GM23338 (cell line): Measurements from ENCODE around the gene MTHFD2. TPM values are rescaled to one million over a fixed set of nuclear protein-coding genes. Genes with fewer than 3 reads are reported as not detected.

ENCODE experiments used
- ATAC-seq: fragments of 200-7000 bp; cut with Tn5 transposase; 3 replicates; pipeline ENCODE4 v1.9.1; 2020
- DNase-seq: peaks from one replicate; pipeline ENCODE4 v3.0.0-alpha.2; 2015; ENCODE audit warnings: low spot score
- H2AFZ ChIP-seq: fragments of 200-600 bp; sonication (generic); 2 replicates; pipeline ENCODE4 v1.8.0; 2016; ENCODE audit warnings: antibody characterized with exemption, mild to moderate bottlenecking, moderate library complexity
- H3F3A ChIP-seq: fragments of 200-600 bp; sonication (generic); replicated peaks from 2 replicates; pipeline ENCODE4 v1.8.0; 2017; ENCODE audit warnings: antibody characterized with exemption, mixed run types, low read depth
- H3K27ac ChIP-seq: fragments of 200-600 bp; sonication (generic); 2 replicates; pipeline ENCODE4 v1.6.1; 2016; ENCODE audit warnings: low read depth
- H3K27me3 ChIP-seq: fragments of 200-600 bp; sonication (generic); 2 replicates; pipeline ENCODE4 v1.8.0; 2016; ENCODE audit warnings: mild to moderate bottlenecking, mixed run types, moderate library complexity; ENCODE audit not compliant: insufficient read depth
- H3K36me3 ChIP-seq: fragments of 200-600 bp; sonication (generic); 2 replicates; pipeline ENCODE4 v1.8.0; 2016; ENCODE audit warnings: mild to moderate bottlenecking; ENCODE audit not compliant: insufficient read depth
- H3K4me1 ChIP-seq: fragments of 200-600 bp; sonication (generic); 2 replicates; pipeline ENCODE4 v1.8.0; 2016; ENCODE audit warnings: mild to moderate bottlenecking, moderate library complexity; ENCODE audit not compliant: insufficient read depth
- H3K4me2 ChIP-seq: fragments of 200-600 bp; sonication (generic); 2 replicates; pipeline ENCODE4 v1.7.1; 2017; ENCODE audit warnings: mixed run types
- H3K4me3 ChIP-seq: fragments of 200-600 bp; sonication (generic); 2 replicates; pipeline ENCODE4 v1.6.1; 2016; ENCODE audit warnings: mixed run types
- H3K79me2 ChIP-seq: fragments of 200-600 bp; sonication (generic); replicated peaks from 2 replicates; pipeline ENCODE4 v1.8.0; 2017; ENCODE audit warnings: mild to moderate bottlenecking; ENCODE audit not compliant: insufficient read depth
- H3K9me2 ChIP-seq: fragments of 200-600 bp; sonication (generic); 2 replicates; pipeline ENCODE4 v1.8.0; 2017; ENCODE audit not compliant: insufficient read depth
- H4K20me1 ChIP-seq: fragments of 200-600 bp; sonication (generic); replicated peaks from 2 replicates; pipeline ENCODE4 v1.8.0; 2017; ENCODE audit warnings: mild to moderate bottlenecking; ENCODE audit not compliant: insufficient read depth
- H3K27ac Mint-ChIP-seq: 2 replicates; pipeline ENCODE4 v1.8.0; 2020; ENCODE audit warnings: inconsistent platforms, mild to moderate bottlenecking, moderate library complexity, mixed read lengths
- H3K27me3 Mint-ChIP-seq: 3 replicates; pipeline ENCODE4 v1.8.0; 2022; ENCODE audit warnings: low read depth, mild to moderate bottlenecking, moderate library complexity, mixed read lengths, inconsistent platforms; ENCODE audit not compliant: insufficient read depth, poor library complexity
- H3K36me3 Mint-ChIP-seq: 3 replicates; pipeline ENCODE4 v1.8.0; 2021; ENCODE audit warnings: low read depth, mild to moderate bottlenecking, inconsistent platforms, moderate library complexity, mixed read lengths
- H3K4me1 Mint-ChIP-seq: 3 replicates; pipeline ENCODE4 v1.8.0; 2020; ENCODE audit warnings: mild to moderate bottlenecking, inconsistent platforms, mixed read lengths
- H3K4me3 Mint-ChIP-seq: 3 replicates; pipeline ENCODE4 v1.8.0; 2021; ENCODE audit warnings: moderate library complexity, mild to moderate bottlenecking, inconsistent platforms, mixed read lengths
- H3K9me3 Mint-ChIP-seq: 3 replicates; pipeline ENCODE4 v1.8.0; 2020; ENCODE audit warnings: moderate library complexity, mild to moderate bottlenecking, inconsistent platforms, mixed read lengths
- CREB1 ChIP-seq: fragments of 250-450 bp; sonication (Bioruptor Pico); IDR thresholded peaks from 2 replicates; pipeline ENCODE4 v1.5.0; 2020; ENCODE audit warnings: low read depth, mild to moderate bottlenecking, moderate library complexity
- EZH2 ChIP-seq: fragments of 200-600 bp; sonication (generic); IDR thresholded peaks from one replicate; pipeline ENCODE4 v1.8.0; 2017; ENCODE audit warnings: antibody characterized with exemption, mild to moderate bottlenecking, low read depth; ENCODE audit not compliant: unreplicated experiment
- POLR2AphosphoS5 ChIP-seq: IDR thresholded peaks from 2 replicates; pipeline ENCODE4 v1.6.1; 2016; ENCODE audit warnings: antibody characterized with exemption, low read depth
- ZNF114 ChIP-seq: fragments of 250-450 bp; sonication (Bioruptor Pico); IDR thresholded peaks from 2 replicates; pipeline ENCODE4 v1.5.0; 2020; ENCODE audit warnings: mild to moderate bottlenecking, moderate library complexity
- ZNF331 ChIP-seq: fragments of 250-450 bp; sonication (Bioruptor Pico); IDR thresholded peaks from 2 replicates; pipeline ENCODE4 v1.5.0; 2020; ENCODE audit warnings: low read depth, mild to moderate bottlenecking, moderate library complexity
- polyA plus RNA-seq: library from polyadenylated mRNA; unstranded; fragments of >200 nt; fragmentation: Nextera tagmentation; extraction: Ambion mirVana; gene quantifications from 2 replicates; pipeline ENCODE4 v1.2.1, GENCODE V29; 2016
- total RNA-seq: library from RNA; depleted of rRNA; stranded (reverse); fragments of >200 nt; shearing (Covaris generic); gene quantifications from 2 replicates; pipeline ENCODE4 v1.2.3, GENCODE V29; 2014; rRNA removed
- TF ChIP-seq, protein P1 (sequence below): fragments of 250-450 bp; sonication (Bioruptor Pico); IDR thresholded peaks from 2 replicates; pipeline ENCODE4 v1.5.0; 2020; ENCODE audit warnings: mild to moderate bottlenecking, moderate library complexity
- TF ChIP-seq, protein P2 (sequence below), 2 experiments: fragments of 200-600 bp in 1 of 2; sonication (generic) in 1 of 2; conservative IDR thresholded peaks; 2 replicates each; pipeline versions ENCODE4 v1.5.1 to v1.6.1; 2016 to 2017; ENCODE audit warnings: antibody characterized with exemption in 2 of 2, low read depth in 2 of 2, mild to moderate bottlenecking in 2 of 2, moderate library complexity in 1 of 2

MTHFD2 gene
- total and polyA plus RNA-seq, 2 experiments from 2014 or later, result 279 to 281 TPM

DNA sequence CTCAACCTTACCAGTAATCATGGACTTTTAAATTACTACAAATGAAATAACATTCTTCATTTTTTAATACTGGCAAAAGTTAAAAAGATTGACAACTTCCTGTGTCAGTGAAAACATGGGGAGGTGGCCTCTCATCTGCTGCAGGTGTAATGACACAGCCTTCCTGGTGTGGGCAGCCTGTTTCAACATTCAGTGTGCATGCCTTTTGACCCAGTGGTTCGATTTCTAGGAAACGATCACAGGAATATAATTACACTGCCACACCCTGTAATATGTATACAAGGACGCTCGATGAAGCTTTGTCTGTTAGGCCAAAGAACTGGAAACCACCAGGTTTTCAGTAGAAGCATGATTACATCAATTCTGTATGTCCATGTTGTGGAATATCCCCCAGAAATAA lies 68.7 kb downstream of the MTHFD2 start:
- no peaks in the 10 kb centered on the region for H3K9me2 ChIP-seq
- H3K4me2 ChIP-seq, result no peak overlapping the region
- no peak overlapping the region for H3K4me3 Mint-ChIP-seq
- H3F3A ChIP-seq, result no peaks in the 10 kb centered on the region
- H3K27me3 Mint-ChIP-seq, result peaks cover 3% of the 10 kb centered on the region
- no peaks in the 10 kb centered on the region for H3K27me3 ChIP-seq
- H3K36me3 Mint-ChIP-seq, result no peaks in the 10 kb centered on the region
- no peaks in the 10 kb centered on the region for H3K9me3 Mint-ChIP-seq
- no peak overlapping the region for H3K4me3 ChIP-seq
- no peak for TF ChIP-seq ZNF114
- TF ChIP-seq POLR2AphosphoS5, result no peak
- TF ChIP-seq ZNF331 (CRISPR knock-in tag), result no peak
- no peak for TF ChIP-seq EZH2
- TF ChIP-seq, protein P1, sequence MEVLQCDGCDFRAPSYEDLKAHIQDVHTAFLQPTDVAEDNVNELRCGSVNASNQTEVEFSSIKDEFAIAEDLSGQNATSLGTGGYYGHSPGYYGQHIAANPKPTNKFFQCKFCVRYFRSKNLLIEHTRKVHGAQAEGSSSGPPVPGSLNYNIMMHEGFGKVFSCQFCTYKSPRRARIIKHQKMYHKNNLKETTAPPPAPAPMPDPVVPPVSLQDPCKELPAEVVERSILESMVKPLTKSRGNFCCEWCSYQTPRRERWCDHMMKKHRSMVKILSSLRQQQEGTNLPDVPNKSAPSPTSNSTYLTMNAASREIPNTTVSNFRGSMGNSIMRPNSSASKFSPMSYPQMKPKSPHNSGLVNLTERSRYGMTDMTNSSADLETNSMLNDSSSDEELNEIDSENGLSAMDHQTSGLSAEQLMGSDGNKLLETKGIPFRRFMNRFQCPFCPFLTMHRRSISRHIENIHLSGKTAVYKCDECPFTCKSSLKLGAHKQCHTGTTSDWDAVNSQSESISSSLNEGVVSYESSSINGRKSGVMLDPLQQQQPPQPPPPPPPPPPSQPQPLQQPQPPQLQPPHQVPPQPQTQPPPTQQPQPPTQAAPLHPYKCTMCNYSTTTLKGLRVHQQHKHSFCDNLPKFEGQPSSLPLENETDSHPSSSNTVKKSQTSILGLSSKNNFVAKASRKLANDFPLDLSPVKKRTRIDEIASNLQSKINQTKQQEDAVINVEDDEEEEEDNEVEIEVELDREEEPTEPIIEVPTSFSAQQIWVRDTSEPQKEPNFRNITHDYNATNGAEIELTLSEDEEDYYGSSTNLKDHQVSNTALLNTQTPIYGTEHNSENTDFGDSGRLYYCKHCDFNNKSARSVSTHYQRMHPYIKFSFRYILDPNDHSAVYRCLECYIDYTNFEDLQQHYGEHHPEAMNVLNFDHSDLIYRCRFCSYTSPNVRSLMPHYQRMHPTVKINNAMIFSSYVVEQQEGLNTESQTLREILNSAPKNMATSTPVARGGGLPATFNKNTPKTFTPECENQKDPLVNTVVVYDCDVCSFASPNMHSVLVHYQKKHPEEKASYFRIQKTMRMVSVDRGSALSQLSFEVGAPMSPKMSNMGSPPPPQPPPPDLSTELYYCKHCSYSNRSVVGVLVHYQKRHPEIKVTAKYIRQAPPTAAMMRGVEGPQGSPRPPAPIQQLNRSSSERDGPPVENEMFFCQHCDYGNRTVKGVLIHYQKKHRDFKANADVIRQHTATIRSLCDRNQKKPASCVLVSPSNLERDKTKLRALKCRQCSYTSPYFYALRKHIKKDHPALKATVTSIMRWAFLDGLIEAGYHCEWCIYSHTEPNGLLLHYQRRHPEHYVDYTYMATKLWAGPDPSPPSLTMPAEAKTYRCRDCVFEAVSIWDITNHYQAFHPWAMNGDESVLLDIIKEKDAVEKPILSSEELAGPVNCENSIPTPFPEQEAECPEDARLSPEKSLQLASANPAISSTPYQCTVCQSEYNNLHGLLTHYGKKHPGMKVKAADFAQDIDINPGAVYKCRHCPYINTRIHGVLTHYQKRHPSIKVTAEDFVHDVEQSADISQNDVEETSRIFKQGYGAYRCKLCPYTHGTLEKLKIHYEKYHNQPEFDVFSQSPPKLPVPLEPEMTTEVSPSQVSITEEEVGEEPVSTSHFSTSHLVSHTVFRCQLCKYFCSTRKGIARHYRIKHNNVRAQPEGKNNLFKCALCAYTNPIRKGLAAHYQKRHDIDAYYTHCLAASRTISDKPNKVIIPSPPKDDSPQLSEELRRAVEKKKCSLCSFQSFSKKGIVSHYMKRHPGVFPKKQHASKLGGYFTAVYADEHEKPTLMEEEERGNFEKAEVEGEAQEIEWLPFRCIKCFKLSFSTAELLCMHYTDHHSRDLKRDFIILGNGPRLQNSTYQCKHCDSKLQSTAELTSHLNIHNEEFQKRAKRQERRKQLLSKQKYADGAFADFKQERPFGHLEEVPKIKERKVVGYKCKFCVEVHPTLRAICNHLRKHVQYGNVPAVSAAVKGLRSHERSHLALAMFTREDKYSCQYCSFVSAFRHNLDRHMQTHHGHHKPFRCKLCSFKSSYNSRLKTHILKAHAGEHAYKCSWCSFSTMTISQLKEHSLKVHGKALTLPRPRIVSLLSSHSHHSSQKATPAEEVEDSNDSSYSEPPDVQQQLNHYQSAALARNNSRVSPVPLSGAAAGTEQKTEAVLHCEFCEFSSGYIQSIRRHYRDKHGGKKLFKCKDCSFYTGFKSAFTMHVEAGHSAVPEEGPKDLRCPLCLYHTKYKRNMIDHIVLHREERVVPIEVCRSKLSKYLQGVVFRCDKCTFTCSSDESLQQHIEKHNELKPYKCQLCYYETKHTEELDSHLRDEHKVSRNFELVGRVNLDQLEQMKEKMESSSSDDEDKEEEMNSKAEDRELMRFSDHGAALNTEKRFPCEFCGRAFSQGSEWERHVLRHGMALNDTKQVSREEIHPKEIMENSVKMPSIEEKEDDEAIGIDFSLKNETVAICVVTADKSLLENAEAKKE (CRISPR knock-in tag), result no peak
- no peak for TF ChIP-seq CREB1 (CRISPR knock-in tag)
- TF ChIP-seq, protein P2, sequence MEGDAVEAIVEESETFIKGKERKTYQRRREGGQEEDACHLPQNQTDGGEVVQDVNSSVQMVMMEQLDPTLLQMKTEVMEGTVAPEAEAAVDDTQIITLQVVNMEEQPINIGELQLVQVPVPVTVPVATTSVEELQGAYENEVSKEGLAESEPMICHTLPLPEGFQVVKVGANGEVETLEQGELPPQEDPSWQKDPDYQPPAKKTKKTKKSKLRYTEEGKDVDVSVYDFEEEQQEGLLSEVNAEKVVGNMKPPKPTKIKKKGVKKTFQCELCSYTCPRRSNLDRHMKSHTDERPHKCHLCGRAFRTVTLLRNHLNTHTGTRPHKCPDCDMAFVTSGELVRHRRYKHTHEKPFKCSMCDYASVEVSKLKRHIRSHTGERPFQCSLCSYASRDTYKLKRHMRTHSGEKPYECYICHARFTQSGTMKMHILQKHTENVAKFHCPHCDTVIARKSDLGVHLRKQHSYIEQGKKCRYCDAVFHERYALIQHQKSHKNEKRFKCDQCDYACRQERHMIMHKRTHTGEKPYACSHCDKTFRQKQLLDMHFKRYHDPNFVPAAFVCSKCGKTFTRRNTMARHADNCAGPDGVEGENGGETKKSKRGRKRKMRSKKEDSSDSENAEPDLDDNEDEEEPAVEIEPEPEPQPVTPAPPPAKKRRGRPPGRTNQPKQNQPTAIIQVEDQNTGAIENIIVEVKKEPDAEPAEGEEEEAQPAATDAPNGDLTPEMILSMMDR (conservative IDR thresholded peaks at IDR 0.05; ENCODE audit: low read depth in 2 of 2), result peak; percentile 49 to 66
- no peak overlapping the region for H3K27ac ChIP-seq
- H3K4me1 ChIP-seq, result no peaks in the 10 kb centered on the region
- no peaks in the 10 kb centered on the region for H3K4me1 Mint-ChIP-seq
- no peaks in the 10 kb centered on the region for H4K20me1 ChIP-seq
- no peaks in the 10 kb centered on the region for H3K36me3 ChIP-seq
- DNase-seq (peak; percentile 60), ATAC-seq (peak; percentile 85)
- no peak overlapping the region for H2AFZ ChIP-seq
- no peaks in the 10 kb centered on the region for H3K79me2 ChIP-seq
- no peak overlapping the region for H3K27ac Mint-ChIP-seq

Other genes starting within 250 kb of the MTHFD2 start
- 18.3 and 19.9 TPM in 2 replicates for gene TET3, start 213.7 kb upstream of the MTHFD2 start, total RNA-seq
- gene TET3, start 213.7 kb upstream of the MTHFD2 start, polyA plus RNA-seq, result 3.6 and 3.8 TPM in 2 replicates
- 36.2 and 89.8 TPM in 2 replicates for gene BOLA3, start 50.7 kb upstream of the MTHFD2 start, total RNA-seq
- 233 and 235 TPM in 2 replicates for gene BOLA3, start 50.7 kb upstream of the MTHFD2 start, polyA plus RNA-seq
- 111 and 130 TPM in 2 replicates for gene MOB1A, start 19.7 kb upstream of the MTHFD2 start, total RNA-seq
- 33.3 and 36.2 TPM in 2 replicates for gene MOB1A, start 19.7 kb upstream of the MTHFD2 start, polyA plus RNA-seq
- gene SLC4A5, start 144.8 kb downstream of the MTHFD2 start, total RNA-seq, result 0.24 and 0.89 TPM in 2 replicates
- gene SLC4A5, start 144.8 kb downstream of the MTHFD2 start, polyA plus RNA-seq, result 0.50 and 0.70 TPM in 2 replicates
- gene DCTN1, start 181.7 kb downstream of the MTHFD2 start, total RNA-seq, result 131 and 145 TPM in 2 replicates
- 108 and 126 TPM in 2 replicates for gene DCTN1, start 181.7 kb downstream of the MTHFD2 start, polyA plus RNA-seq
- gene C2orf81, start 223.0 kb downstream of the MTHFD2 start, total RNA-seq, result 4.6 TPM in 2 replicates
- 3.7 and 3.8 TPM in 2 replicates for gene C2orf81, start 223.0 kb downstream of the MTHFD2 start, polyA plus RNA-seq
- 41.3 and 41.6 TPM in 2 replicates for gene WDR54, start 223.1 kb downstream of the MTHFD2 start, total RNA-seq
- 35.2 and 42.6 TPM in 2 replicates for gene WDR54, start 223.1 kb downstream of the MTHFD2 start, polyA plus RNA-seq
- 42.8 and 50.0 TPM in 2 replicates for gene RTKN, start 243.3 kb downstream of the MTHFD2 start, total RNA-seq
- gene RTKN, start 243.3 kb downstream of the MTHFD2 start, polyA plus RNA-seq, result 20.4 and 24.5 TPM in 2 replicates